Urothelium cell line (cell line): ENCODE results near the gene CBX5.
"Not testable (repeated sequence)": the region's sequence is repeated elsewhere in the genome, so short reads cannot be mapped to it uniquely, and the experiment has no call there.

Source experiments
- DNase-seq: peaks from one replicate; pipeline ENCODE4 v3.0.0; 2011; ENCODE audit warnings: low spot score, mixed read lengths
- FAIRE-seq: peaks from 2 replicates; lab custom pipeline; 2011; peaks lifted over from hg19 to GRCh38; lab: Jason Lieb, UNC

CBX5 gene

DNA sequence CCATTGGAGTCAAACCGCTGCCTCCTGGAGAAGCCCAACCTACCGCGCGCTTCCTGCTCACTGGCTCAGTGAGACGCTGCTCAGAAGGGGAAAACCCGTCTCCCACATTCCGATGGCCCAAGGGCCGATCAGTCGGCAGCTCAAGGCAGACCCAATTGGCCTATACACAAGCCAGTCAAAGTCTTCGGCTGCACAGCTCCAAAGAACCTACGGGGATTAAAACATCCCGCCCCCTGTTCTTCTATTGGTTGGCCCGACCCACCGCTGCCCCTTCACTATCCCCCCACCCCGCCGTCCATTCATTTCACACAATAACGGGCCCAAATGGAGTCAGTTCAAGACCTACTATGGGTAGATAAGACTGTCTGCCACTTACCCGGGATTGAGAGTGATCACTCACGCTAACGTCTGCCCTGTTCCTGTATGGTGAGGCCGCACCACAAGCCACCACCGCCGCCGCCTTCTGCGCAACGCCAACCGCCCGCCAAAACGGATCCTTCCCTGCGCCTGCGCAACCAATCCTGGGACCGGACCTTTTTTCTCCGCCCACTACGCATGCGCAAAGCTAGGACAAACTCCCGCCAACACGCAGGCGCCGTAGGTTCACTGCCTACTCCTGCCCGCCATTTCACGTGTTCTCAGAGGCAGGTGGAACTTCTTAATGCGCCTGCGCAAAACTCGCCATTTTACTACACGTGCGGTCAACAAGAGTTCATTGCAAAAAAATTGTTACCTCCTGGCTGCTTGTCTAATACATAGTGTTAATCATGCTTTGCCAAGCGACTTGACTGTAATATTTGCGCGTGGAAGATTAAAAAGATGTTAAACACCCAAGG is at the start of gene CBX5:
TSS of gene CBX5 (minus strand) at position 491 of the 836 bp plus-strand sequence. CDS start 22,472 bp downstream, outside the sequence.
- FAIRE-seq (no peak), DNase-seq (peak; percentile 98)

DNA sequence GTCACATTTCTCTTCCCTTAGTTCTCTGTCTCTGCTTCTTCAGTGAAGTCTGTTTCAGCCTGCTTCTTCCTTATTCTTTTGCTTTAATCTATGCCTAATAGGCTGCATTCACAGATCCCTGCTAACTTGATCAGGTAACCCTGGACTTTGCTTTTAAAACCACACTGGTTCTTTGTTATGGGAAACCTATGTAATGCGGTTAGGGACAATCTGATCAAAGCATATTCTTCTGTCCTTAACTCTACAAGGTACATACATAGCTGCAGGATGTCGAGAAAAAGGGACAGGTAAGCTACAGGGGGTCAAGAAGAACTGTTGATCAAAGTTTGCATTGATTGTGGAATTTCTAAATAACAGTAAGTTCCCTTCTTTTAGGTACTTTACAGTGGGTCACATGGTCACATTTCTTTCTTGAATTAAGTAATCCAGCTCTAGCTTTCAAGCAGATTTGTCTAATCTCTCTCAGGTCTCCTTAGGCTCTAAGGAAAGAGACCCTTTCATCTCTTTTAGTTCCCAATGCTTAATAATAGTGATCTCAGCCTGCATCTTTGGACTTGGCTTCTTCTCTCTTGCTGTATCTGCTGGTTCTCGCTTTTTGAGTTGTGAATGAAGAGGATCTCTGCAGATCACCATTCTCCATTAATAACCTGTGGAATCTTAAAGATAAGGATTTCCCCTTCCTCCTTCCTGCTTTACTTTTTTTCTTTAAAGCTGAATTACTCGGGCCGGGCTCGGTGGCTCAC is 48.8 kb upstream of the CBX5 start:
- FAIRE-seq = no peak

DNA sequence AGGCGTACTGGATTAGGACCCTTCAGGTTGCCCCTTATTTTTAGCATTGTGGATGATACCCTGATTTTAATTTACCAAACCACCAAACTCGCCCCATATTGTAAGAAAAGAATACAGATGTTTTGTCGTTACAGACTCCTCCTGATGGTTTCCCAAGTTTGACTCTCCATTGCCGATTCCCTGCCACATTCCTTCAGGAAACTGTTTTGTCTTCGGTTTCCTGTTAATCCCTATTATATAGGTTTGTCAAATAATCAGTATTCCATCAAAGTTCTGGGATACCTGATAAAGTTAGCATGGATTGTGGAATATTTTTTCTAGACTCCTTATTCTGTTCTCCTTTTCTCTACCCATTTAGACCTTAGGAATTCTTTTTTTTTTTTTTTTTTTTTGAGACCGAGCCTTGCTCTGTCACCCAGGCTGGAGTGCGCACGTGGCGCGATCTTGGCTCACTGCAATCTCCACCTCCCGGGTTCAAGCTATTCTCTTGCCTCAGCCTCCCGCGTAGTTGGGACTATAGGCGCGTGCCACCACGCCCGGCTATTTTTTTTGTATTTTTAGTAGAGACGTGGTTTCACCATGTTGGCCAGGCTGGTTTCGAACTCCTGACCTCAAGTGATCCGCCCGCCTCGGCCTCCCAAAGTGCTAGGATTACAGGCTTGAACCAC is 45.7 kb upstream of the CBX5 start:
- not testable (repeated sequence) for FAIRE-seq, DNase-seq

More for the DNA sequence above, 48.8 kb upstream of the CBX5 start:
- no peak for DNase-seq

DNA sequence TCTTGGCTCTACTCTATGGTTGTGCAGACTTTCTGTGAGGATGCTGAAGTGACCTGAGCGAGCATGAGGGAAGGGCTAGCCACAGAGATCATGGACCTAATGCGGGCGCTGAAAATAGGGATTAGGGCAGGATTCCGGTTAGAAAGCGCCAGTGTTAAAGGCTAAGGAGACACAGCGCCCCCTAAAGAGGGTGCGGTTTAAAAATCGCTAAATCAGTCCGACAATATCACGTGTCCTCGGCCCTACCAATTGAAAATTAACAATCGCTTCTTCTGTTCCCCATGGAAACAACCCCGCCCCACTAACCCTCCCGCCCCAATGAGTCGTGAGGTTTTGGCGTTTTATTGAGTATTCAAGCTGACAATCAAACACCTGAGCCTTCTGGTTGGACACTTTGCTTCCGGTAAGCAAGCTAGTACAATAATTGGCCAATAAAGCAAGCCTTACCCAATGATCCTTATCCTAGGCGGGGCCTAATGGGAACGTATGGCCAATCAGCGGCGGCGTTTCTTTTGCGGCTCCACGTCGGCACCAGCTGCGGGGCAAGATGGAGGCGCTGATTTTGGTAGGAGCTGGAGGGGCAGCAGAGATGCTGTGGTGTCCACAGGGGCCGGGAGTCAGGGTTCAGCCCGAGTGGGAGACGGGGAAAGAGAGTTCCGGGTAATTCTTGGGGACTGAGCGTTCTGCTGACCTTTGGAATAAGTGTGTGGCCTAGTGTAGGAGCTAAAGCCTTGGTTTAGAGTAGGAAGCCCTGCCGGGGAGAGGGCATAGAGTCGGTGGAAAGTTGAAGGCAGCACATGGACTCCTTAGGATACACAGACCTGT is 44.9 kb upstream of the CBX5 start, which contains the start of gene COPZ1:
TSS of gene COPZ1 (plus strand) at position 515 of the 825 bp plus-strand sequence. CDS start at position 548, 33 bp downstream.
- FAIRE-seq = peak; percentile 23
- peak; percentile 94 for DNase-seq

DNA sequence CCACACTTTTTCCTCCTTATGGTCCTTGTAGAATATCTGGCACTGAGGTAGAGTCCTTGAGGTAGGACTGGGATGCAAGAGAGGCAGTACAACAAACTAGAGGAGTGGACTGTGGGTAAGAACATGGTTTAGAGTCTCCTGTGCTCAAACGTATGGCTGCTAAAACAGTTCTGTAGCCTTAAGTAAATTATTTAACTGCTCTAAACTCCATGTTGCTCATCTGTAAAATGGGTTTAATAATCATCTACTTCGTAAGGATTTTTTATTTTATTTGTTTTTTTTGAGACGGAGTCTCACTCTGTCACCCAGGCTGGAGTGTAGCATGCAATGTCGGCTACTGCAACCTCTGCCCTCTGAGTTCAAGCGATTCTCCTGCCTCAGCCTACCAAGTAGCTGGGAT is 41.4 kb upstream of the CBX5 start:
- DNase-seq (no peak), FAIRE-seq (no peak)

DNA sequence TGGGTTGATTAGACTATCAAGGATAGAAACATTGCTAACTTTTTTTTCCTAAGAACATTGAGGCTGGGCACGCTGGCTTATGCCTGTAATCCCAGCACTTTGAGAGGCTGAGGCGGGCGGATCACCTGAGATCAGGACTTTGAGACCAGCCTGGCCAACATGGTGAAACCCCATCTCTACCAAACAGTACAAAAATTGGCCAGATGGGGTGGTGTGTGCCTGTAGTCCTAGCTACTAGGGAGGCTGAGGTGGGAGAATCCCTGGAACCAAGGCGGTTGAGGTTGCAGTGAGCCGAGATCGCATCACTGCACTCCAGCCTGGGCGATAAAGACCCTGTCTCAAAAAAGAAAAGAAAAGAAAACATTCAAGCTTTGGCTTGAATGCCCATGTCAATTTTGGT is 32.4 kb upstream of the CBX5 start:
- FAIRE-seq, DNase-seq: not testable (repeated sequence)

DNA sequence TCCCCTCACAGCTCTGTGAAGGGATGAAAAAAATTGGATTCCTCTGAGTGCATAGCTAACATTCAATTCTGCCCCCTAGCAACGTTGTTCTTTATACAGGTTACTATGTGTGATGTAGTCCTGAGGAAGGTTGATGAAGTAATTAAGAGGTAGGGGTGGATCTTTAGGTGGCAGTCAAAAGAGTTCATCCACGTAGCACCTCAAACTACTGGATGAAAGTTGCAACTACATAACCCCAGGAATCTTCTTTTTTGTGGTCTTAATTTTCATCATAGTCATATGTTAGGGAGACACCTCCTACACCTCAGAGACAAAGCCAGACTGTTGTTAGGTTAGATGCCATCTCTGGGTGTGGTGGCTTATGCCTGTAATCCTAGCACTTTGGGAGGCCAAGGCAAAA is 31.1 kb upstream of the CBX5 start:
- DNase-seq = no peak
- no peak for FAIRE-seq

DNA sequence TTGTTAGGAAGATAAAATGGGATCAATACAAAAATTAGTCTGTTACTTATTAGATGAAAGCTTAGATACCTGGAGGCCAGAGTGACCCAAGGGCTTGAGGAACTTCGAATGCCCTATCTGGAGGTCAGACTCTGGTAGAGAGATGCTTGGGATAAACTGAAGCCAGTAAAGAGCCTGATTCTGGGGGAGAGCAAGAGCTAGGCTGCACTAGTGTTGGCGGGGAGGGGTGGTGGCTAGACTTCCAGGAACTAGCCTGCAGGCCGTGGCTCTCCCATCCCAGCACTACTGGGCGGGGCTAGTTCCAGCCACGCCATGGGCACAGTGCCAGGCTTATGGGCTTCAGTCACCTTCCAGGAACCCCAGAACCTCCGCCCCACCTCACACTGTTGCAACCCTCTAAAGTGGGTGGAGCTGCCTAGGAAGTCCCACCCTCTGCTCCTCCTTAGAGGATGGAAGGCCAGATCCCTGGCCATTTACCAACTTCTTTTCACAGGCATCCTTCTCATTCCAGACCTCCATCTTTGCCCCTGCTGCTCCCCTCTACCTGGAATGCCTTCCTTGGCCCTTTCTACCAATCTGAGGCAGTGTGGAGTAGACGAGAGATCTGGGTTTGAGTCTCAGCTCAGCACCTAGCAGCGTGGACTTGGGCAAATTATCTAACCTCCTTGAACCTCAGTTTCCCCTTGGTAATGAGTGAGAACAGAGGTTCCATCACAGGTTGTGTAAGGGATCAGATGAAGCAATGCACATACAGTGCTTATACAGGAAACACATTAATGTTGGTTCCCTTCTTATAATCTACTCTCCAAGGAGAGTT is 27.2 kb upstream of the CBX5 start:
- FAIRE-seq (no peak), DNase-seq (peak; percentile 45)

DNA sequence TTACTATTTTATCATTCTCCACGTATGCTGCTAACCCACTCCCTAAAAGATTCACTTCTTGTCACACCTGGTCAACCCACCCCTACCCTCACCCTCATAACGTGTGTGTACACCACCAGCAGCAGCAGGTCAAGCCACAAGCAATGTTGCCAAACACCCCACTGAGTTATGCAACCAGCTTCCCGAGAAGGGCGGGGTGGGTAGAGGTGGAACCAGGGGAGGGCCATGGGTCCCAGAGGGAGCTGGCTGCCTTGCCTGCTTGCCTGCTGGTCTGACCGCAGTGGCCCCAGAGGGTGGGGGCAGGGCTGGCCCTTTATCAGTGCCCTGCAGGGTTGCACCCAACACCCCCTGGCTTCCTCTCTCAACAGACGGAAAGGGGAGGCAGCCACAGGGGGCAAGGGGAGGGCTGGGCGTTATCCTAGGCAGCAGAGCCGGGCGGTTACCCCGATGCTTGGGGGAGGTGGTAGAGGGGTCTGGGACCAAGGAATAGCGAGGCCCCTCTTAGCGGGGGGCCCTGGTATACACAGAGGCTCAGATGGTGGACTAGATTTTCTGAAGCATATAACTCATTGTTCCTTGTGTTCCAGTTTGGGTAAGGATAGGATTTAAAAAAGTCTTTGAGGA is 24.4 kb upstream of the CBX5 start:
- FAIRE-seq (no peak), DNase-seq (peak; percentile 83)

DNA sequence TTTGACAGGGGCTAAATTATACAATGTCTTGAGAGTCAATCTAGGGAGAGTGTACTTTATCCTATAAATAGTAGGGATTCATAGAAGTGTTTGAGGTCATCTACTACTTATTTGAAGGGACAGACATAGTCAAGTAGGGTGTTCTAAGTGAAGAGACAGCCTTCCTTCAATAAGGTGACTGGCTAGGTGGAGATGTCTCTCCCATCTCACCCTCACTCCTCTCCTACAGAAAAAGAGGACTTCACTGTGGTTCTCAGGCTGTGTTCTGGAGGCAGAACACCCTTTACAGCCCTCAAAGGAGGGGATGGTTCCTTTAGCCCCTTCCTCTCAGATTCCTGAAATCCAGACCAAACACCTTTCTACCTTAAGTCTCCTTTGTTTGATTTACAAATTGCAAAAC is 23.7 kb upstream of the CBX5 start:
- no peak for FAIRE-seq
- DNase-seq = no peak

DNA sequence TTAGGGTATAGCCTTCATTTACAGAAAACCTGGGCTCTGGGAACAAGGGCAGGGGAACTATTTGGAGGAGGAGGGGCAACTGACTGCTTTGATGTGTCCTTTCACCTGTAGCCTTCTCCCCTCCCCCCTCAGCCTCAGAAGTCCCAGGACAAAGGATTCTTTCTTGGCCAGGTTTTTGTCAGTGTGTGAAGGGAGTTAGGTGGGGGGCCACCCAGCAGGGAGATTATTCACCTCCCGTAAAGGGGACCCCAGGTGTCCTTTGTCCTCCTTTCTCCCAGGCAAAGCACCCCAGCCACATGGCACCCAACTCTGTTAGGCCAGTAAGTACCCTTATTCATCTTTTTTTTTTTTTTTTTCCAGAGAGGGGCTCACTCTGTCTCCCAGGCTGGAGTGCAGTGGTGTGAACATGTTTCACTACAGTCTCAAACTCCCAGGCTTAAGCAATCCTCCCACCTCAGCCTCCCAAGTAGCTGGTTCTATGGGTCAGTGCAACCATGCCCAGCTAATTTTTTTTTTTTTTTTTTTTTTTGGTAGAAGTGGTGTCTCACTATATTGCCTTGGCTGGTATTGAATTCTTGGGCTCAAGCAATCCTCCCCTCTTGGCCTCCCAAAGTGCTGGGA is 21.6 kb upstream of the CBX5 start:
- FAIRE-seq (no peak), DNase-seq (no peak)

DNA sequence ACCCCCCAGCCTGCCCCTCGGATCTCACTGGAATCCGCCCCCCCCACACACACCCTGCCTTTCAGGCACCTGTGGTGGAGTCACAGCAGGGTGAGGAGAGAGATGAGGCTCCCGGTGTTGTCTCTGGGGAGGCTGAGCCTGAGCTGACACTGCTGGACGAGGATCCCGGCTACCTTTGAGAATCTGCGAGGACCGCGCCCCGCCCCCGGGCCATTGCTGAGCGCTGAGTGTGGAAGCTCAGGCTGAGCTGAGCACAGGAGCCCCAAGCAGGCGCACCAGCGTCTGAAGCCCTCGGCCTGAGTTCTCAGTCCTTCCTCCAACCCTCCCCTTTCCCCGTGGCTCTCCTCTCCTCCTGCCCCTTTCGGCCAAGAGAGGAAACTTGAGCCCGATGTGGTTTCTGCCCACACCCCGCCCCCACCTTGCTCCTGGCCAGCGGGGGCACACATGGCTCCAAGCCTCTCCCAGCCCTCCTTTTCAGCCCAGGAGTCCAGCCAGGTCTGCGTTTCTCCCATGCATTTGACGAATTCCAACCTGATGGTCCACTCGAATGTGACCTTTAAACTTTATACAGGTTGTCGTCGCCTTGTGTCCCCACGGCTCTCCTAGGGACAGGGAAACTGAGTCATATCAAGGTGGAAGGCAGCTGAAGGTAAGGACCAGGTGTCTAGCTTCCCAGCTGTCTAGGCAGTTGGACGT is 21.0 kb upstream of the CBX5 start, which contains the start of gene NFE2:
TSS of gene NFE2 (minus strand) at position 284 of the 696 bp plus-strand sequence. CDS start 5,767 bp downstream, outside the sequence.
- peak; percentile 71 for DNase-seq
- FAIRE-seq = no peak

DNA sequence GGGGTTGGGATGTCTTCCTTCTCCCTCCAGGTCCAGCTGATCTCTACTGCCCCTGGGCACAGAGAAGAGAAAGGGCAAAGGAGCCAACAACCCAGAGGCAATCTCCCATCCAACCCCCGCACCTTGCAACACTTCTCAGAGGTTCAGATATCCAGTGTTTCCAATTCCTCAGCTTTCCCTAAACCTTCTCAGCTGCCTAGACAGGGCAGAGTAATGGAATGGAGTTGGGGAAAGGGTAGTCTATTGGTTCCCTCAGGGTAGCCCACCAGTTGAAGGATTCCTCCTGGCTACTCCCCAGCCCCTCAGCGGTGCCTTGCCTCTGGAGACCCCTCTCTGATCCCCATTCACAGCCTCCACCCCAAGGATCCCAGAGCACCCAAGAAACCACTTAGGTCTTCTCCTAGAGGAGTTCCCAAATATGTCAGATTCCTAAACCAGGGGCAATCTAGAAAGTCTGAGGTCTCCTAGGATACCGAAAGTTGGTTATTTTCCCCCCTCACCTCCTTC is 20.4 kb upstream of the CBX5 start:
- FAIRE-seq = no peak
- no peak for DNase-seq

DNA sequence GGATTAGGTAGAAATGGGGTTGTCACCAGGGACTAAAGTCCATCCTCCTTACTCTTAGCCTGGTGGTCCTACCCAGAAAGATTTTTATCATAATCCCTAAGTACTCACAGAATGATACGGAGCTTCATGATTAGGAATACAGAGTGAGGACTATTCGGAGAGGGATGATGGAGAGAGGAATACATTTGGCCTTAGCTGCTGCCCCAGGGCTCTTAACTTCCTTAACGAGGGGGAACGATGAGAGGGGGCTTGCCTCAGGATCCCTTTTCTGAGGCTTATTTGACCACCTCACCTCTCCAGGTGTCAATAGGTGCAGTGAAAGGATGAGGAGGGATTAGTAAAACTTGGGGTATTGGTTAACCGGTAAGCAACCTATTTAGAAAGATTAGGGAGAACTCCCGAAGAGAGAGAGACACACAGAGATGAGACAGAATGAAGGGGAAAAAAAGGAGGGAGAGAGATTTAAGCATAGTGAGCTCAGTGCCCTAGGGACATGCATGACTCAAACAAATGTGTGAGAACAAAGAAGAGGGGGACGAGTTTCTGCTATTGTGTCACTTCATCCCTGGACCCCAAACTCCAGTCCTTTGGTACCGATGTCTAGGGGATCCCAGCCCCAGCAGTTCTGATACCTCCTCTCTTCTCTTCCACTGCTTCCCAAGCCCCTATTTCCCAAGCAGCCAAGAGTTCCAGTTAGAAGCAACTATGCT is 19.7 kb upstream of the CBX5 start:
- DNase-seq (no peak), FAIRE-seq (no peak)

DNA sequence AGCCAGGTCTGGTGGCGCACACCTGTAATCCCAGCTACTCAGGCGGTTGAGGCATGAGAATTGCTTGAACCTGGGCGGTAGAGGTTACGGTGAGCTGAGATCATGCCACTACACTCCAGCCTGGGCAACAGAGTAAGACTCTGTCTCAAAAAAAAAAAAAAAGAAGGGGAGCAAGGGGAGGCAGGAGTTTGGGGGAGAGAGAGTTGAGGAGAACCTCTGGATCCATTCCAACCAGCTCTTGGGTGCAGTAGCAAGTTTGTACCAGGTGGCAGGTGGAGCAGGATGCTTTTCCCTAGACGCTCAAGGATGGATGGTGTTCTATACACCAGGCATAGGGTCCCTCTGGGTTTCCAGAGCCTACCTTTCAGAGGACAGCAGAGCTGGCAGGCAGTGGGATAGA is 19.0 kb upstream of the CBX5 start:
- DNase-seq (no peak), FAIRE-seq (no peak)

DNA sequence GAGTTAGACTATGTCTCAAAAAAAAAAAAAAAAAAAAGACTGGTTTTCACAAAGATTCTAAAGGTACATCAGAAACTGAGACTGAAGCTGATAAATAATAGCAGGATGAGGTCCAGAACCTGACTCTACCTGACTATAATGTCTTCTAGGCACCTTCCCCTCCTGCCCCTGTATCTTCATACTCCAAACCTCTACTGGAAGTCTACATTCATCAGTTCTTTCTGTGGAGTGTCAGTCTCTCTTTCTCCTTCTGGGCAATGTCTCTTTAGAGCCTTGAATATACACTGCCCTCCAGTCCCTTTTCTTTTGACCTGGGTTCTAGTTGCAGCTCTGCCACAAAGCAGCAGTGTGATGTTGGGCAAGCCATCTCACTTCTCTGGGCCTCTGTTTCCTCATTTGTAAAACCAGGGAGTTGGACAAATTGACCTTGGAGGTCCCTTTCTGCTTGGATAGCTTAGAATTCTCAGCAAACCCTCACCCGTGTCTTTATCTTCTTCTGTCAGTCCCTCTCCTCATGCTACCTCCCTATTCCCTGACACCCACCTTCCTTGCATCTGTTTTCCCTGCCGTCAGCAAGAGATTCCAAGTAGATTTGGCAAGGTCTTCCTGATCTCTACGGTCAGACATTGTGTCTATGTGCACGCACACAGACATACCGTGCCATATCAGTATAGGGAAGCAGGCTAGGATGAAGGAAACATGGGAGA is 16.6 kb upstream of the CBX5 start:
- DNase-seq (no peak), FAIRE-seq (no peak)
